Spleen (tissue), 11 donors: ENCODE measurements around the gene PACSIN1. TPM values are rescaled to one million over a fixed set of nuclear protein-coding genes. Genes with fewer than 3 reads are reported as not detected.
A peak's percentile ranks its signal among the peaks of the same experiment; 100 is the strongest.

Experiments used
- DNase-seq: peaks from one replicate; pipeline ENCODE4 v3.0.0-alpha.2; 2020
- H3K27ac ChIP-seq, 8 donors: fragments of 200-600 bp; sonication (generic) in 7 of 8; 1 replicate in 4 of 8; 2 replicates in 4 of 8; pipeline versions ENCODE4 v1.5.0 to v1.8.0; 2016 to 2021; ENCODE audit warnings: inconsistent platforms in 4 of 8, mild to moderate bottlenecking in 4 of 8, moderate library complexity in 1 of 8
- H3K27me3 ChIP-seq, 7 donors: fragments of 200-600 bp; sonication (generic) in 6 of 7; replicated peaks in 1 of 7; 1 replicate in 4 of 7; 2 replicates in 3 of 7; pipeline versions ENCODE4 v1.5.0 to v1.8.0; 2016 to 2021; ENCODE audit warnings: inconsistent platforms in 3 of 7, mild to moderate bottlenecking in 1 of 7
- H3K36me3 ChIP-seq, 6 donors: fragments of 200-600 bp; sonication (generic) in 5 of 6; 1 replicate in 4 of 6; 2 replicates in 2 of 6; pipeline versions ENCODE4 v1.5.0 to v1.8.0; 2016 to 2021; ENCODE audit warnings: inconsistent platforms in 2 of 6
- H3K4me1 ChIP-seq, 6 donors: fragments of 200-600 bp; sonication (generic) in 5 of 6; 1 replicate in 3 of 6; 2 replicates in 3 of 6; pipeline versions ENCODE4 v1.5.0 to v1.8.0; 2016 to 2021; ENCODE audit warnings: inconsistent platforms in 3 of 6
- H3K4me3 ChIP-seq, 8 donors: fragments of 200-600 bp; sonication (generic) in 7 of 8; 1 replicate in 4 of 8; 2 replicates in 4 of 8; pipeline versions ENCODE4 v1.5.0 to v1.8.0; 2016 to 2021; ENCODE audit warnings: inconsistent platforms in 4 of 8, mild to moderate bottlenecking in 4 of 8, moderate library complexity in 2 of 8
- H3K9me3 ChIP-seq, 8 donors: fragments of 200-600 bp; sonication (generic) in 7 of 8; 1 replicate in 4 of 8; 2 replicates in 4 of 8; pipeline versions ENCODE4 v1.5.0 to v1.8.0; 2016 to 2021; ENCODE audit warnings: inconsistent platforms in 4 of 8
- POLR2A ChIP-seq, 3 donors: fragments of 450-650 bp; IDR thresholded peaks; one replicate each; pipeline ENCODE4 v1.5.1; 2017; ENCODE audit warnings: antibody characterized with exemption in 3 of 3, mild to moderate bottlenecking in 1 of 3
- POLR2AphosphoS5 ChIP-seq, 3 donors: sonication (generic); formaldehyde crosslinking; IDR thresholded peaks; one replicate each; pipeline ENCODE4 v1.5.1; 2017; ENCODE audit warnings: antibody characterized with exemption in 3 of 3
- WGBS, 5 donors: extraction: QIAGEN DNeasy Blood & Tissue Kit in 3 of 5; methylation state at CpG; one replicate each; pipeline versions ENCODE4 v1.1.5 to v1.1.7; 2013 to 2018; 5-methylcytosine and 5-hydroxymethylcytosine counted together
- intact Hi-C: fragments of 100-400 bp; cut with DNase I; formaldehyde crosslinking; loops from one replicate; pipeline ENCODE4 v1.15.0; 2023; ENCODE audit warnings: low total_unique reads
- polyA plus RNA-seq, 3 donors: library from polyadenylated mRNA; stranded (reverse); fragments of 200-250 nt; gene quantifications; one replicate each; pipeline ENCODE4 v1.2.1, GENCODE V29; 2013
- total RNA-seq, 7 donors: library from RNA; depleted of rRNA in 3 of 7; stranded (reverse); fragments of >200 nt in 3 of 7; fragmentation: NEBNext Ultra II Directional in 4 of 7; extraction: Animal tissue kit (Norgen Biotek cat#: 25700) in 4 of 7; gene quantifications; one replicate each; pipeline versions ENCODE4 v1.1.0 to v1.2.1, GENCODE V29; 2016 to 2021
- TF ChIP-seq, protein P1 (sequence below), 11 experiments: fragments of 200-600 bp in 7 of 11; fragments of 450-650 bp in 4 of 11; sonication (generic) in 4 of 11; IDR thresholded peaks in 8 of 11; conservative IDR thresholded peaks in 3 of 11; 1 replicate in 7 of 11; 2 replicates in 4 of 11; pipeline versions ENCODE4 v1.4.0 to v1.8.0; 2016 to 2021; ENCODE audit warnings: antibody characterized with exemption in 11 of 11, inconsistent platforms in 4 of 11, mild to moderate bottlenecking in 1 of 11
- donor health status: healthy with polysubstance abuse.
- donor health status: DM: no; HTN: no; CAD: no; lungs with moderate emphysema.
- donor health status: DM: no; HTN: no; CAD: no.
- donor health status: Bipolar disorder and iron deficiency.
- donor health status: healthy.
- donor health status: DM: no; HTN: no; CAD: no.
- donor health status: DM: yes; HTN: yes; CAD: no.

Gene PACSIN1
- total and polyA plus RNA-seq, 10 donors = 0.66 to 2.8 (median 1.3) TPM

DNA sequence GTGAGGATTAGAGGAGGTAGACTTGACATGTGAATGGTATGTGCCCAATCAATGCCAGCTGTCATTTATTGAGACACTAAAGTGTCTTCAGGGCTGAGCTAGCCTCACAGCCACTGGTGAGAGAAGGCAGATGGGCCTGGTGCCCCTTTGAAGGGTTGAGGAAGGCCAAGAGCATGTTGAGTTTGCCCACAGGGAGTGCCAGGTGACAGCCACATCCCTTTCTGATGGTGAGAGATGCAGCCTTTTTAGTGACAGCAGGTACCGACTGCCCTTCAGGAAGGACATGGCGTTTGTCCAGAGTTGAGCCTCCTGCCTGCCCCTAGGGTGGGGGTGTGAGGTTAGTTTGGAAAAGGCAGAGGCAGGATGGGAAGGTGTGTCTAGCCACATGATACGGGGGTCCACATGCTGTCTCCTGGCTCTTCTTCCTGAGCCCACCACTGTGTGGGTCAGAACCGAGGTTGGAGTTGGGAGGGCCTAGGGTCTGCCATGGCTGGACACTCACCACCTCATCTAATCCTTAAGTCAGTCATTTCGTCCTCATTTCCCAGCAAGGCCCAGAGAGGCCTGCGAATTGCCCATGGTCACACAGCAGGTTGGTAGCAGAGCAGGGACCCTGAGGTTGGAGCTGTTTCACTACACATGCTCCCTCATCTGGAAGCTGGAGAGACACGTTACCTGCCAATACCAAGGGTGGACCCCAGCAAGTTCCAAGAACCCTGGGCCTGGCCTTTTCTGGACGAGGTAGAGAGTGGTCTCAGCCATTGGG, 57.7 kb downstream of the PACSIN1 start:
- 75 to 89% (median 88%) methylated on average over 5 to 8 of the region's 8 CpGs for WGBS, 5 donors
- intact Hi-C loops = loop anchor here (10.0 kb wide), 1 partner anchor 81 kb away; no protein-coding TSS in a partner anchor
- H3K4me3 ChIP-seq = no peak overlapping the region
- no peaks in the 10 kb centered on the region for H3K27me3 ChIP-seq
- peak; percentile 49 for DNase-seq
- H3K36me3 ChIP-seq = no peaks in the 10 kb centered on the region
- H3K4me1 ChIP-seq = peaks cover 6 to 24% (median 13%) of the 10 kb centered on the region in 6 donors
- TF ChIP-seq POLR2AphosphoS5 (IDR thresholded peaks at IDR 0.05) (no peak), POLR2A (IDR thresholded peaks at IDR 0.05) (no peak)
- TF ChIP-seq, protein P1, sequence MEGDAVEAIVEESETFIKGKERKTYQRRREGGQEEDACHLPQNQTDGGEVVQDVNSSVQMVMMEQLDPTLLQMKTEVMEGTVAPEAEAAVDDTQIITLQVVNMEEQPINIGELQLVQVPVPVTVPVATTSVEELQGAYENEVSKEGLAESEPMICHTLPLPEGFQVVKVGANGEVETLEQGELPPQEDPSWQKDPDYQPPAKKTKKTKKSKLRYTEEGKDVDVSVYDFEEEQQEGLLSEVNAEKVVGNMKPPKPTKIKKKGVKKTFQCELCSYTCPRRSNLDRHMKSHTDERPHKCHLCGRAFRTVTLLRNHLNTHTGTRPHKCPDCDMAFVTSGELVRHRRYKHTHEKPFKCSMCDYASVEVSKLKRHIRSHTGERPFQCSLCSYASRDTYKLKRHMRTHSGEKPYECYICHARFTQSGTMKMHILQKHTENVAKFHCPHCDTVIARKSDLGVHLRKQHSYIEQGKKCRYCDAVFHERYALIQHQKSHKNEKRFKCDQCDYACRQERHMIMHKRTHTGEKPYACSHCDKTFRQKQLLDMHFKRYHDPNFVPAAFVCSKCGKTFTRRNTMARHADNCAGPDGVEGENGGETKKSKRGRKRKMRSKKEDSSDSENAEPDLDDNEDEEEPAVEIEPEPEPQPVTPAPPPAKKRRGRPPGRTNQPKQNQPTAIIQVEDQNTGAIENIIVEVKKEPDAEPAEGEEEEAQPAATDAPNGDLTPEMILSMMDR (IDR thresholded peaks at IDR 0.05 in 8 of 11, conservative IDR thresholded peaks at IDR 0.05 in 3 of 11) = no peak
- H3K9me3 ChIP-seq = no peaks in the 10 kb centered on the region
- no peak overlapping the region for H3K27ac ChIP-seq

DNA sequence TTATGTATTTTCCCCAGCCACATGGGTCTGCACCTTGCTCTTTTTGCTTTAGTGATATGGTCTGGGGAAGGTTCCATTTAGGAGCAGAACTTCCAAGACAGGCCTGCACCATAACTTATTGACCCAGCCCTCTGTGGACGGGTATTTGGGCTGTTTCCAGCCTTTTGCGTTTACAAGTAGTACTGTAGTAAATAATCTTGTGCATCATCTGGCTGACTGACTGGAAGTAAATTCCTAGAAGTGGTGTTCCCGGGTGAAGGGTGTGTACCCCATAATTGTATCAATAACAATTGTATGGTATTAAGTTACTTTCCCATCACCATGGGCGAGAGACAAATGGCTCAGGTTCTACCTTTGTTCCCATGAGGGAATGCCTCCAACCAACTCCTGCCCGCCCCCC, 58.6 kb downstream of the PACSIN1 start:
- intact Hi-C loops = loop anchor here (10.0 kb wide), 1 partner anchor 80 kb away; no protein-coding TSS in a partner anchor
- Histone ChIP-seq H3K4me3 (no peak overlapping the region), H3K36me3 (no peaks in the 10 kb centered on the region), H3K9me3 (no peaks in the 10 kb centered on the region), H3K27ac (no peak overlapping the region), H3K27me3 (no peaks in the 10 kb centered on the region), H3K4me1 (peaks cover 6 to 24% (median 13%) of the 10 kb centered on the region in 6 donors)
- TF ChIP-seq POLR2A (IDR thresholded peaks at IDR 0.05) (no peak), POLR2AphosphoS5 (IDR thresholded peaks at IDR 0.05) (no peak)
- TF ChIP-seq, protein P1 (IDR thresholded peaks at IDR 0.05 in 8 of 11, conservative IDR thresholded peaks at IDR 0.05 in 3 of 11) = no peak
- DNase-seq = no peak
- 83 to 86% (median 85%) methylated on average over 5 of the region's 5 CpGs for WGBS, 5 donors

DNA sequence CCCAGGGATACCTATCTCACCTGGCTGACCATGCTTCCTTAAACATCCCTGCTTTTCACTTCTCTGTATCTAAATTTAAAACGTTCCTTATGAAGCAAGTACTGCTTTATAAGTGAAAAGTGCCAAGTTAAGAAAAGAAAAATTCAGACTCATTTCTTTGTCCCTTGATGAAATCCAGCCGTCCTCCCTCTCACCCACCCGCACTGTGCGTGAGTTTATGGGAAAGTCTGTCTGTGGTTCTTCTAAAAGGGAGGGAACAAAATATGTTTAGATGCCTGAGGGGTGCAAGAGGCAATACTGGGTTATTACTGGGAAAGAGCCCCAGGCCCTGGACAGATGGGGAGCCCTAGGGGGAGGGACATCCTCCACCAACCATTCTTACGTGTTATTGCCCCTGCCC, 59.1 kb downstream of the PACSIN1 start:
- TF ChIP-seq, protein P1 (IDR thresholded peaks at IDR 0.05 in 8 of 11, conservative IDR thresholded peaks at IDR 0.05 in 3 of 11) = no peak
- TF ChIP-seq POLR2AphosphoS5 (IDR thresholded peaks at IDR 0.05) (no peak), POLR2A (IDR thresholded peaks at IDR 0.05) (no peak)
- Histone ChIP-seq H3K4me1 (peaks cover 6 to 24% (median 13%) of the 10 kb centered on the region in 6 donors), H3K36me3 (no peaks in the 10 kb centered on the region), H3K27me3 (no peaks in the 10 kb centered on the region), H3K27ac (no peak overlapping the region), H3K4me3 (no peak overlapping the region), H3K9me3 (no peaks in the 10 kb centered on the region)
- DNase-seq = no peak
- intact Hi-C loops = loop anchor here (10.0 kb wide), 1 partner anchor 80 kb away; no protein-coding TSS in a partner anchor
- WGBS, 5 donors = 87 to 91% (median 88%) methylated on average over 5 of the region's 5 CpGs

DNA sequence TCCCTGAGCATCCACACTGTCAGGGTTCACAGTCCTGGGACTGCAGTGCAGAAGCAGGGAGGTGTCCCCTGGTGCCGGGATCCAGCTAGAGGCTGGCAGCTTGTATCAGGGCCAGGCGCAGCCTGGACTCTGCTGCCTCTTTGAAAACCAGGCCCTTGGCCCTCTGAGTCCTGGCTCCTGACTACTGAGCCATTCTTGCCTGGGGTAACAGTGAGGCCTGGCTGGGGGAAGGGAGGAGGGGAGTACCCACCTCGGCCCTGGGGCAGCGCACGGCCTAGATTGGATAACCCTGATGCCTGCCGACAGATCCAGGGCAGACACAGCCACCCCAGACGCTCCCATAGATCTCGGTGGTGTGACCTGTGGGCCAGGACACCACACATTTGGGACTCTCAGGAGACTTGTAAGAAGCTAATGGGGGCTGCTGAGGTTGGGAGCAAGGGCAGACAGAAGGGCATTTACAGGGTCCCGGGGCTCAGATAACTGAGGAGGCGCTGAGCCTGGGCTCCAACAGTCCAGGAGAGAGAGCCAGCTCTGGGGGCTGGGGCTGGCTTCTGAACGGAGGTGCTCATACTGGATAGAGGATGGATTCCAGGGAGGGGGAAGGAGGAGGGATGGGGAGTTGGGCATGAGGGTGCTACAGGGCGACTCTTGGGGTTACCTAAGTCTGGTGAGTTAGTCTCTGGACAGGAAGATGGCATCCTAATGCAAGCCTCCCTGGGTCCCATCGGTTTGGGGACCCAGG, 59.7 kb downstream of the PACSIN1 start:
- H3K4me3 ChIP-seq = no peak overlapping the region
- peak; percentile 66 for DNase-seq
- no peaks in the 10 kb centered on the region for H3K36me3 ChIP-seq
- TF ChIP-seq POLR2AphosphoS5 (IDR thresholded peaks at IDR 0.05) = no peak
- no peak for TF ChIP-seq POLR2A (IDR thresholded peaks at IDR 0.05)
- TF ChIP-seq, protein P1 (IDR thresholded peaks at IDR 0.05 in 8 of 11, conservative IDR thresholded peaks at IDR 0.05 in 3 of 11) = no peak
- H3K27me3 ChIP-seq = no peaks in the 10 kb centered on the region
- 89 to 96% (median 93%) methylated on average over 8 to 13 of the region's 13 CpGs for WGBS, 5 donors
- no peaks in the 10 kb centered on the region for H3K9me3 ChIP-seq
- intact Hi-C loops = loop anchor here (10.0 kb wide), 1 partner anchor 79 kb away; no protein-coding TSS in a partner anchor
- H3K4me1 ChIP-seq = peaks cover 6 to 24% (median 13%) of the 10 kb centered on the region in 6 donors
- no peak overlapping the region for H3K27ac ChIP-seq
